Right ventricle myocardium inferior (tissue), 1 donor: ENCODE results near the gene TGFBR2. TPM values are rescaled to one million over a fixed set of nuclear protein-coding genes. Genes with fewer than 3 reads are reported as not detected.
A peak's percentile ranks its signal among the peaks of the same experiment; 100 is the strongest.

Experiments
- ATAC-seq: fragments of 200-7000 bp; cut with Tn5 transposase; one replicate; pipeline ENCODE4 v1.9.1; 2020; ENCODE audit warnings: mild to moderate bottlenecking, moderate library complexity
- DNase-seq: peaks from one replicate; pipeline ENCODE4 v3.0.0; 2021; ENCODE audit errors: missing footprints
- intact Hi-C: fragments of 100-400 bp; cut with DNase I; formaldehyde crosslinking; loops from one replicate; pipeline ENCODE4 v1.11.0; 2022
- total RNA-seq: library from RNA; stranded (reverse); fragmentation: NEBNext Ultra II Directional; extraction: Animal tissue kit (Norgen Biotek cat#: 25700); gene quantifications from one replicate; pipeline ENCODE4 v1.2.1, GENCODE V29; 2021
- donor health status: DM: no; HTN: yes; CAD: no; lungs with severe emphysema.

Gene TGFBR2
- total RNA-seq, 1 donor from 2014 or later = 186 TPM

DNA sequence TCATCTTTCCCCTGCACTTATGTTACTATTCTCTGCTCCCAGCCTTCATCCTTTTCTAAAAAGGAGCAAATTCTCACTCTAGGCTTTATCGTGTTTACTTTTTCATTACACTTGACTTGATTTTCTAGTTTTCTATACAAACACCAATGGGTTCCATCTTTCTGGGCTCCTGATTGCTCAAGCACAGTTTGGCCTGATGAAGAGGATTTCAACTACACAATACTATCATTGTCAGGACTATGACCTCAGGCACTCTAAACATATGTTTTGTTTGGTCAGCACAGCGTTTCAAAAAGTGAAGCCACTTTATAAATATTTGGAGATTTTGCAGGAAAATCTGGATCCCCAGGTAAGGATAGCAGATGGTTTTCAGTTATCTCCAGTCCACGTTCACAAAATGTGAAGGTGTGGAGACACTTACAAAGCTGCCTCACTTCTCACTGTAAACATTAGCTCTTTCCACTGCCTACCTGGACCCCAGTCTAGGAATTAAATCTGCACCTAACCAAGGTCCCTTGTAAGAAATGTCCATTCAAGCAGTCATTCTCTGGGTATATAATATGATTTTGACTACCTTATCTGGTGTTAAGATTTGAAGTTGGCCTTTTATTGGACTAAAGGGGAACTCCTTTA lies 86.2 kb downstream of the TGFBR2 start:
- ATAC-seq = no peak
- intact Hi-C loops = loop anchor here (2.0 to 5.0 kb wide), 4 partner anchors 250 to 580 kb away; no protein-coding TSS in a partner anchor
- DNase-seq = no peak

DNA sequence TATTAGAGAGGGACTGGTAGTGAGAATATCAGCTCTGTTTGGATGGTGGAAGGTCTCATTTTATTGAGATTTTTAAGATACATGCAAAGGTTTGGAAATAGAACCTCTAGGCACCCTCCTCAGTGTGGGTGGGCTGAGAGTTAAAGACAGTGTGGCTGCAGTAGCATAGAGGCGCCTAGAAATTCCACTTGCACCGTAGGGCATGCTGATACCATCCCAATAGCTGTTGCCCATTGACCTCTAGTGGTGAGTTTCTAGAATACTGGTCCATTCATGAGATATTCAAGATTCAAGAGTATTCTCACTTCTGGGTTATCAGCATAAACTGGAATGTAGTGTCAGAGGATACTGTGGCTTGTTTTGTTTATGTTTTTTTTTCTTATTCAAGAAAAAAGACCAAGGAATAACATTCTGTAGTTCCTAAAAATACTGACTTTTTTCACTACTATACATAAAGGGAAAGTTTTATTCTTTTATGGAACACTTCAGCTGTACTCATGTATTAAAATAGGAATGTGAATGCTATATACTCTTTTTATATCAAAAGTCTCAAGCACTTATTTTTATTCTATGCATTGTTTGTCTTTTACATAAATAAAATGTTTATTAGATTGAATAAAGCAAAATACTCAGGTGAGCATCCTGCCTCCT lies 87.2 kb downstream of the TGFBR2 start:
- ATAC-seq (peak; percentile 74), DNase-seq (no peak)
- intact Hi-C loops = loop anchor here (2.0 to 5.0 kb wide), 4 partner anchors 251 to 581 kb away; no protein-coding TSS in a partner anchor

DNA sequence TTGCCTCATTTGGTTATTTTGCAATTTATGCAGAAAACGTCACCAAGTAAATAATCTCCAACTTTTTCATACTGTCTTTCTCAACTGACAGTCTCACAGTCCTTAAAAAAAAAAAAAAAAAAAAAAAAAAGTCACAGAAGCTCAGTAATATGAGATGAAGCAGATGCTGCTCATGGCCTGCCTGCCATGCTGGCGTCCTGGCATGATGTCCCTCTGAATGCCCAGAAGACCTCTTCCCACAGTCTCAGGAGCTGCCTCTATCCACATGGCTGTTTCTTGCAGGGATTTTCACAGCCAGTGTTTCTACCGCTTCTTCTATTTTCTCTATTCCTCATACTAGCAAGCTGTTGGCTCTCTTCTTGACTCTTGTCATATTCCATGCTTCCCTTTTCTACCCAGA lies 87.7 kb downstream of the TGFBR2 start:
- DNase-seq (no peak), ATAC-seq (no peak)
- intact Hi-C loops = loop anchor here (5.0 kb wide), 3 partner anchors 252 to 582 kb away; no protein-coding TSS in a partner anchor

DNA sequence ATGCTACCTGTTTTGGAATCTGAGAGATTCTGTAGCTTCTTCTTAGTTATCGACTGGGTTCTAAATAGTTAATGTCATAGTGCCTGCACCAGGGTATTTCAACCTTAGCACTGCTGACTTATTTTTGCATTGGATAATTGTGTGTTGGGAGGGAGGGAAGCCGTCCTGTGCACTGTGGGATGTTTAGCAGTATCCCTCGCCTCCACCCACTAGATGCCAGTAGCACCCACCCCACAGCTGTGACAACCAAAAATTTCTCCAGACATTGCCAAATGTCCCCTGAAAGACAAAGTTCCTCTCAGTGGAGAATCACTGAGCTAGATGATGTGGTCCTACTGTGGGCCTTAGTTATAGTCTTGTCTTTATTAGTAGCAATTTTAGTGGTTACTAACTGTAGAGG lies 88.3 kb downstream of the TGFBR2 start:
- ATAC-seq (no peak), DNase-seq (no peak)
- intact Hi-C loops = loop anchor here (5.0 kb wide), 3 partner anchors 252 to 582 kb away; no protein-coding TSS in a partner anchor

DNA sequence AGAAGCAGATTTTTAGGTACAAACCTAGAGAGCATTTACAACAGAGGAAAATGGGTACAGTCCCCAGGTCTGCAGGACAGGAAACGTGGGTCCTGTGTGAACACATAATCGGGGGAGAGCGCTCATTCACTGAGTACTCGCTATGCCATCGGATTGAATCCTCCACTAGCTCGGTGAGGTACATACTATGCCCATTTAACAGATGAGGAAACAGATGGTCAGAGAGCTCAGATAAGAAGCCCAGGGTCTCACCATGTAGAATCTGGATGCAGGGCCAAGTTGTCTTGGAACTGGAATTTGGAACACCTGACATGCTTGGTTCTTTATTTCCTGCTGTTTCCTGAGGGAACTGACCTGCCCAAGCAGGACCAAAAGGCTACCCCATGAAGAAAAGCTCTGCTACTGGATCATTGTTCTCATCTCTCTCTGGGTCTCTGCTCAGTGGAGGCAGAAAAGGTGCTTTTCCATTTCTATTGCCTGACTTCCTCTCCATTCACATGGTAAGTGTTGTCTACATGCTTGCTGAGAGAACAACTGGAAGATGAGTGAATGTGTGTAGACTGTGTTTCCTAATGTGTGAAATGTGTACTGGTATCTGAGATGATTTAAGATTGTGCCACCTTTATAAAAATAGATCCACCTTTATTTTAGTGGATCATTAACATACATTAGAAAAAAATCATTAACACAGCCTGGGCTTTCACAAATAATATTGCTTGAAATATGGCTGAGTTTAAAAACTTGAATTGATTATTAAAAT lies 89.1 kb downstream of the TGFBR2 start:
- intact Hi-C loops = no loop called here
- DNase-seq (no peak), ATAC-seq (no peak)

DNA sequence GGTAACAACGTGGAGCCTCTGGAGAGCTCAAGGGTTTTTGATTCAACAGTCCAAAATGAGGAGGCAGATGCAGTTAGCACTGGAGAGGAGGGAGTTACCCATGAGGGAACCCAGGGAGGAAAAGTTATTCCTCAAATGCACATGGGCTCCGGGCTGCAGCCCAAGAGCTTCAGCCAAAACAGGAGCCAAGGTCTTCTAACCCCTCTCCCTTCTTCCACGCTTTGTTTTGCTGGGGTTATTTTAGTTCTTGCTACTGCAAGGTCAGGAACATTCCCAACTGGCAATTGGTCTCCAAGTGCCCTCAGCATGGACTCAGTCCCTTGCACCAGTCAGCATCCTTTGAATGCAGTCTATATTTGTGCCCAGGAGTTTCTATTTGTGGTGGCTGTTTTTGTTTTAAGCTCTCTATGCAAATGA lies 90.0 kb downstream of the TGFBR2 start:
- no peak for DNase-seq
- intact Hi-C loops = no loop called here
- peak; percentile 81 for ATAC-seq

DNA sequence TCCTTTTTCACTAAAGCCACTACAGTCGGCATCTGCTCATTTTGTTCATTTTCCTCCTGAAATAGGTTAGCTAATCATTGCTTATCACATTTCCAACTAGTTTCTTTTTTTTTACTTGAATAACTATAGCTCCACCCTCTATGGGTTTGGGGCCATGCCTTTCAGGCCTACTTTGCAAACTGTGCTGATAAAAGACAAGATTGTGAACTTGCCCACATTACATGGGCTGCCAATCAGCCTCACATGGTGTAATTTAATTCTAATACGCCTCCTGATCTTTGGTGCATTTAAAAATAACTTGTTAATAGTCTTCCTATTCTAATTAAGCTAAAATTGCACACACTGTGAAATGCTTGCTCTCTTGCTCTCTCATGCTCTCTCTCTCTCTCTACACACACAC lies 90.5 kb downstream of the TGFBR2 start:
- no peak for ATAC-seq
- intact Hi-C loops = no loop called here
- DNase-seq = no peak

DNA sequence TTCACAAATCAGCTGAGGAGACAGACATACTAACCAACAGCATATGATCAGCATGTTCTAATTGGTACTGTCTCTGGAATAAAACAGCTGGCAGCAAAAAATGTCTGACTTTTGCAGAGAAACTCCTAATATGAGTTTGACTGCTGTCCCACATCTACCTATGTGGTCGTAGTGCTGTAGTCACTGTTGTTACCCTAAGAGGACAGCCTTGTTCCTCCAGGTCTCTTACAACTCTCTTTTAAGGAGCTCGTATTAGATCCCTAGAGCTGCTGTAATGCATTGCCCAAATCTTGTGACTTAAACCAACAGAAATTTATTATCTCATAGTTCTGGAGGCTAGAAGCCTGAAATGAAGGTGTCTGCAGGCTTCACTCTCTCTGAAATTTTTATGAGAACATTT lies 92.1 kb downstream of the TGFBR2 start:
- no peak for DNase-seq
- ATAC-seq = no peak
- intact Hi-C loops = no loop called here

DNA sequence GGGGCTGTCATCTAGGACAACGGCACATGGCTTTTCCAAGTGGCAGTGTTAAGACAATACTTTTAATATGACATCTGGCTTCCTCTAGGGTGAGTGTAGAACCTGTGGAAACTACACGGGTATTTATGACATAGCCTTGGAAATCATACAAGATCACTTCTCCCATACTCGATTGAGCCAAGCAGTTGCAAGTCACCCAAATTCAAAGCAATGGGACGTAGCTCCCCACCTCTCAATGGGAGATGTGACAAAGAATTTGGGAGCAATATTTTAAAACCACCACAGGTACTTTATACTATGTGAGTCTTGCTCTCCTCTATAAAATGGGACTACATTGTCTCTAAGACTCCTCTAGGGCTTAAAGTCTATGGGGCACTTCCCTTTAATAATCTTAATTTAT lies 93.5 kb downstream of the TGFBR2 start:
- no peak for DNase-seq
- intact Hi-C loops = no loop called here
- ATAC-seq = no peak

DNA sequence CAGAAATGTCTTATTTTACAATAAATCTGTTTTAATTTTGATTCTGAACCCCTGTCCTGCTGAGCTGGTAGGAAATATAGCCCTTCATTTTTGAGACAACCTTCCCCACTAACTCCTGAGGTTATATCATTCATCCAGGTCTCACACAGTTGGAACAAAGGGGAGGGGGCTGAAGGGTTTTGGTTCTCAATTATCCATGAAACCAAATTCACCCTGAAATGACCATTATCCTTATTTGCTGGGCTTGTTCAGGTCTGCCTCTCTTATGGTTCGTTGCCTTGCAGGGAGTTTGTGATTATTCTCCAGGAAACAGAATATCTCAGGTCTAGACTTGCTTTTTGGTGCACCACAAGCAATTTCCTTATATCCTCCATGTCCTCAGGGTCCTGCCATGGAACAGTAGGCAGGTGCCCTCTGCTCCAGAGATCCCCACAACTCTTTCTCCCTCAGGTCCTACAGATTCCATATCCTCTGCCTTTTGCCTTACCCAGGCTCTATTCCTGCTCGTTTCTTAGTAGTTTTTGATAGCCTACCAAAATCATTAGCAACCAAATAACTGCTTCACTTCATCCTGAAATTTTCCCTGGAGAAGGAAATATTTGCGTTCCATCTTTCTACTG lies 94.4 kb downstream of the TGFBR2 start:
- DNase-seq (no peak), ATAC-seq (no peak)
- intact Hi-C loops = no loop called here

DNA sequence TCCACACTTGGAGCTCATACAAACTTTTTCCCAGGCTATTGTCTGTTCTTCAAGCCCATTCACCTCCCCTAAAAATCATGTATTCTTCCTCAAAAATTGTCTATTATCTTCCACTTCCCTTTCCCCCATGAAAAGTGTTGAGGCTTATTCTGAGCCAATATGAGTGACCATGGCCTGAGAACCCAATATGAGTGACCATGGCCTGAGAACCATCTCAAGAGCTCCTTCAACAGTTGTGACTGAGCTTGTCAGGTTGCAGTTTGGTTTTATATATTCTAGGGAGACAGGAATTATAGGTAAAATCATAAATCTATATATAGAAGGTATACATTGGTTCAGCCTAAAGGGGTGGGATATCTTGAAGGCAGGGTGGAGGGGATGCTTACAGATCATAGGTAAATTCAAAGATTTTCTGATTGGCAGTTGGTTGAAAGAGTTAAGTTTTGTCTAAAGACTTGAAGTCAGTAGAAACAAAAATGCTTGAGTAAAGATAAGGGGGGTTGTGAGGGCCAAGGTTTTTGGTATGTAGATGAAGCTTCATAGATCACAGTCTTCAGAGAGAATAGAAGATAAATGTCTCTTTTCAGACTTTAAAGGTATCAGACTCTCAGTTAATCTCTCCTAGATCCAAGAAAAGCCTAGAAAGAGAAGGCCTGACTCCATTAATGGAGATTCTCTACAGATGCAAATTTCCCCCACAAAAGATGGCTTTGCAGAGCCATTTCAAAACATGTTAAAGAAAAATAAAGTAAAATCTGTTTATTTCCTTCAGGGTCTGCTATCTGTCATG lies 95.8 kb downstream of the TGFBR2 start:
- DNase-seq (no peak), ATAC-seq (no peak)
- intact Hi-C loops = no loop called here

DNA sequence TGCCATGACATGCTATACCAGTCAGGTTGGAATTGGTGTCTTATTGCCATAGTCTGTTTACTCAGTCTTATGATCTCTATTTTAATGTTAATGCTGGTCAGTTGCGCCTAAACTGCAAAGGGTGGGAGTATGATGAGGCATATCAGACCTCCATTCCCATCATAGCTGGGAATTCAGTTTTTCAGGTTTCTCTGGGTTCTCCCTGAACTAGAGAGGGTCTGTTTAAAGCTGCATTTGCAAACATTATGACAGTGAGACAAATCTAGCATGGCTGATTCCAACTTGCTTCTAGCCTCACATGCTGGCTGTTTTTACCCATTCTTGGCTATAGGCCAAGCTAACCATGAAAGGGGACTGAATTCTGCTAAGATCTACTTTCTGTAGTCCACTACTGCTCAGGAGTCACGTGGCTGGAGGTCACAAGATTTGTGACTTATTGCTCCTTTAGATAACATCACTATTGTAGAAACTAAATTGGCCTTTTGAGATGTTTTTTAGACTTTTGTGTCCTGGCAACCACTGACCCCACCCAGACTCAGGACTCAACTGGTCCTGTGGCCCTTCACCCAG lies 96.5 kb downstream of the TGFBR2 start:
- intact Hi-C loops = no loop called here
- DNase-seq (no peak), ATAC-seq (no peak)

DNA sequence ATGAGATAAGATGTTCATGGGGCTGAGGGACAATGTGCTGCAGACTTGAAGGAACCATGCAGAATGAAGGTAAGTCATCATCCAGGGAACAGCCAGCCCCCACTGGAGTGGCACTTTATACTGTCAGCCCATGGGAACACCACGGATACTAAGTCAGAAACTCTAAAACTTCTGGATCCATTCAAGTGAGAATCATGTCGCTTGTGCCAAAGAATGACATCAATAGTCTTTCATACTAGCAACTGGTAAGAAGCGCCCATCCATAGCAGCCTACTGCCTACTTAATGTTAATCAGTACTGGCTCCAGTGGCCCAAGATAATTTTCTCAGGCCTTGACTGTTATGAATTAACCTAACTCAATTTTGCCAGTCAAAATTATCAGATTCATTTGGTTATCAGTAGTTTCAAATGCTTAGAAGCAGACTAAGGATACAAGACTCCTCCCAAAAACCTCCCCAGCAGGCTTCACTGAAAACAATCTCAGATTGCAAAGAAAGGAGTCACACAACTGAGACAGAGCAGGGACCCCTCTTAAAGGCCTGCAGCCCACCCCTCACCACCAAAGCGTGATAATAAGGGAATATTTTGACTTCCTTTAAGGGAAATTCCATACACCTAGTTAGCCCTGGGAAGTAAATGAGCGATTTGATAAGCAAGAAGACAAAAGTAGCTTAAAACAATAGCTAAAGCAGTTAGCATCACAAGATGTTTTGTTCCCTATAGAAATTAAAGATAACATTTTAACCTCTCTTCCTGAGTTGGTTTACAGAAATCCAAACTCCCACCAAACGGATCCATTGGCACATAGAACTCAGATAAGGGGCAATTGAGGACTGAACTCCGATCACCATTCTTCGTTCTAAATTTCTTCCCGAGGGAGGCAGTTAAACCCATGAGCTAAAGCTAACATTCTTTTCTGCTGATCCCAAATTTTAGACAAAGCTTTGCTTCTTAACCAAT lies 98.8 kb downstream of the TGFBR2 start:
- intact Hi-C loops = no loop called here
- DNase-seq (no peak), ATAC-seq (no peak)

DNA sequence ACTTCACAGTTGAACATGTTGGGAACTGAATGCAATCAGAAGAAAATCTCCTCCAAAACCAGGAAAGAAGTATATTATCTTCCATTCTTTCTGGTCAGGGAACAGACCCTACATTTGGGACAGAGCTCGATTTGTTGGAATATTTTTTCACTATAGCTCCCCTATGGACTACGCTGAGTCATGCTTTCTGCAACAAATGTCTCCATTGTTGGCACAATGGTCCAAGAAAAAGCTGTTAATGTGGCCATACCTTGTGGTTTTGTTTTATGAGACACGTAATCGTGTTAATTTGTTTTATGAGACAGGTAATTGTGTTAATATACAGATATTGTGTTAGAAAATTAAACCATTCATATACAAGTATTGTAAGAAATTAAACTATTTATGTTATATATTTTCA lies 101.4 kb downstream of the TGFBR2 start:
- intact Hi-C loops = no loop called here
- no peak for ATAC-seq
- DNase-seq = no peak

DNA sequence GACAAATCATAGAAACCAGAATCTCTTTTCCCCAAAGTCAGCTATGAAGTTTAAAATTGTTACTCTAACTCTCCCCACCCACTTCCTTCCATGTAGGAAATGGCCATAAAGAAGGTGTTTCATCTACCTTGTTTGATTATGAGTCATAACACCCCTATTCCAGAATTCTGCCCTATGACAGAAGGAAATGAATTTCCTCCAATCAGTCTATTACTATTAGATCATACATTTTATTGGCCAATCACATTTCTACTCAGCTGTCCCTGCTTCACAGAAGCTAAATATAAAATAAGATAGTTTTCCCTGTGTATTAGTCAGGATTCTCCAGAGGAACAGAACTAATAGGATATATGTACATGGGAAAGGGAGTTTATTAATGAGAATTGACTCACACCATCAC lies 102.1 kb downstream of the TGFBR2 start:
- intact Hi-C loops = no loop called here
- no peak for DNase-seq
- ATAC-seq = no peak

DNA sequence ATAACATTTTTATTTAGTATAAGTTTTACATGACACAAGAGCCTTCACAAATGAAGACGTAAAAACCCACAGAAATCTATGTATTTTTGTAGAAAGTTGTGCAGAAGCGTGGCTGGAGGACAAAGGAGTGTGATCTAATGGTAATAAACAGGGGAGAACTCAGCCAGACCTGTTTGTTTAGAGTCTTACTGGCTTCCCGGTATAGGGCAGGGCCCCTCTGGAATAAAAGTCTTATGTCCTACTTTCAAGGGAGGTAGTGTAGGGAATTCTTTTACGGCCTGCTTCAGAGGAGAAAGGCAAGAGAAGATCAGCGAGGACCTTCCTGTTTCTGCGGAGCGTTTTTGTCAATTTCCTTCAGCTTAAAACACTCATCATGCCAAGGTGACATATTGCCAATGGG lies 103.6 kb downstream of the TGFBR2 start:
- ATAC-seq = no peak
- DNase-seq = no peak
- intact Hi-C loops = no loop called here

DNA sequence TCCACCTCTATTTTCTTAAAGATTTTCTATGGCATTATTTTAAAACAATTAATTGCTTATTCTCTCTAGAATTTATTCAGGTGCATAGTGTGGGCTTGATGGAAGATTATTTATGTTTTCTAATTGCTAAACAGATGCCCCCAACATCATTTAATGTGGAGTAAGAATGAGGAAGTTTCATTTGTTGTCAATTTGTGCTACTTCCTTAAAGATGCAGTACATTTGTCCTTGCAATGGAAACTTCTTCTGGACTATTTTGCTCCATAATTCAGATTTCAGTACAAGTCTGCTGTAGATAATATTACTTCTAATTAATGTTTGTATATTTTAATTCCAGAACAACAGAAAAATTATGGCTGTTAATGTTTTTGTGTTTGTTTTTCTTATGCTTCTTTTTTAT lies 104.8 kb downstream of the TGFBR2 start:
- ATAC-seq (no peak), DNase-seq (no peak)
- intact Hi-C loops = no loop called here
